Lower leg skin (tissue), 3 donors: ENCODE results near the gene ZNF524.

Experiments
- CTCF ChIP-seq, 3 donors: fragments of 450-650 bp; IDR thresholded peaks; one replicate each; pipeline ENCODE4 v1.5.1; 2016; ENCODE audit warnings: antibody characterized with exemption in 3 of 3, mild to moderate bottlenecking in 3 of 3, moderate library complexity in 2 of 3
- POLR2A ChIP-seq, 2 donors: fragments of 450-650 bp; IDR thresholded peaks; one replicate each; pipeline ENCODE4 v1.6.1; 2016 to 2017; ENCODE audit warnings: antibody characterized with exemption in 2 of 2, mild to moderate bottlenecking in 1 of 2, moderate library complexity in 1 of 2

DNA sequence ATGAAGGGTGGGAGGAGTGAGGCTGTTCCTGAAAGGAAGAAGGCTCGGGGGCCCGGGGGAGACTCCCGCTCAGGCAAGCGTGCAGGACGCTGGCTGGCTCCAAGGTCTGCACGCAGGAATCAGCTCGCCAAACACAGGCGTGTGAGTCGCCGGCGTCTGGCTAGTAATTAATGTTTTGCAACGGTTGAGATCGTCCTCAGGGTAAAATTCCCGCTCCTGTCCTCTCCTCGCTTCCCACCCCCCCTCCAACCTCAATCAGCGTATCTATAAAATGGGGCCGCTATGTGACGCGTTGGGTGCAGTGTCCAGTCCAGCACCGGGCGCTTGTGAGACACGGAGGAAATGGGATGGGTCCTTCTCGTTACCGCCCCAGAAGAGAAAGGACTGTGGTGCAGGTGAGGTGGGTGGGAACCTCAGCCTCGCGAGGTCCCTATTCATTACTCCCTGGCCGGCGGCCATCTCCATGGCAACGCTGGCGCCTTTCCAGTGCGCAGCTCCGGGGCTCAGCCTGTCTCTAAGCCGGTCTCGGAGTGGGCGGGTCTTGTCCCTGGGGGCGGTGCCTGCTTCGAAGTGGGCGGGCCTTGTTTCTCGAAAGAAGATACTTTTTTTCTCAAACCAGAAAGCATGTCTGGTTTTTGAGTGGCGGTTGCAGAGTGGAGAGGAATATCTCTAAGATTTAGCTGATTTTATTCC, 13.0 kb upstream of the ZNF524 start:
- TF ChIP-seq CTCF (IDR thresholded peaks at IDR 0.05) (no peak), POLR2A (IDR thresholded peaks at IDR 0.05) (no peak)
